Heart left ventricle (tissue), 16 donors: Measurements from ENCODE around the gene ANKRD63. TPM values are rescaled to one million over a fixed set of nuclear protein-coding genes. Genes with fewer than 3 reads are reported as not detected.

Experiments
- ATAC-seq, 4 donors: fragments of 200-7000 bp; cut with Tn5 transposase; one replicate each; pipeline ENCODE4 v1.9.1; 2020 to 2022; ENCODE audit warnings: moderate library complexity in 4 of 4, mild to moderate bottlenecking in 3 of 4, moderate number of reproducible peaks in 1 of 4
- DNase-seq, 5 donors: peaks; one replicate each; pipeline ENCODE4 v3.0.0-alpha.2; 2020
- H3K27ac ChIP-seq, 12 donors: fragments of 200-600 bp; sonication (generic) in 4 of 12; one replicate each; pipeline versions ENCODE4 v1.5.0 to v1.8.0; 2016 to 2022; ENCODE audit warnings: mild to moderate bottlenecking in 2 of 12
- H3K27me3 ChIP-seq, 9 donors: fragments of 200-600 bp; sonication (generic) in 2 of 9; one replicate each; pipeline versions ENCODE4 v1.5.1 to v1.8.0; 2016 to 2022; ENCODE audit warnings: mild to moderate bottlenecking in 3 of 9
- H3K36me3 ChIP-seq, 9 donors: fragments of 200-600 bp; sonication (generic) in 2 of 9; one replicate each; pipeline versions ENCODE4 v1.5.0 to v1.8.0; 2018 to 2022; ENCODE audit warnings: mild to moderate bottlenecking in 2 of 9
- H3K4me1 ChIP-seq, 12 donors: fragments of 200-600 bp; sonication (generic) in 4 of 12; one replicate each; pipeline versions ENCODE4 v1.5.0 to v1.8.0; 2016 to 2022; ENCODE audit warnings: mild to moderate bottlenecking in 3 of 12
- H3K4me3 ChIP-seq, 12 donors: fragments of 200-600 bp; sonication (generic) in 4 of 12; one replicate each; pipeline versions ENCODE4 v1.5.0 to v1.8.0; 2017 to 2022; ENCODE audit warnings: mild to moderate bottlenecking in 9 of 12, moderate library complexity in 4 of 12
- H3K9me3 ChIP-seq, 12 donors: fragments of 200-600 bp; sonication (generic) in 4 of 12; one replicate each; pipeline versions ENCODE4 v1.5.0 to v1.8.0; 2016 to 2022; ENCODE audit warnings: mild to moderate bottlenecking in 1 of 12
- POLR2A ChIP-seq, 2 donors: fragments of 450-650 bp; IDR thresholded peaks; one replicate each; pipeline ENCODE4 v1.6.1; 2017; ENCODE audit warnings: antibody characterized with exemption in 2 of 2, mild to moderate bottlenecking in 2 of 2, moderate library complexity in 2 of 2
- WGBS, 4 donors: extraction: QIAGEN DNeasy Blood & Tissue Kit in 2 of 4; methylation state at CpG; one replicate each; pipeline versions ENCODE4 v1.1.5 to v1.1.7; 2013 to 2018; 5-methylcytosine and 5-hydroxymethylcytosine counted together
- intact Hi-C, 10 donors: fragments of 100-400 bp; cut with DNase I; formaldehyde crosslinking; loops; one replicate each; pipeline versions ENCODE4 v1.11.1 to v1.14.2; 2022
- polyA plus RNA-seq, 2 donors: library from polyadenylated mRNA; stranded (reverse); fragments of 200-250 nt; gene quantifications; one replicate each; pipeline ENCODE4 v1.2.3, GENCODE V29; 2013
- total RNA-seq, 9 donors: library from RNA; depleted of rRNA in 2 of 9; stranded (reverse); fragments of >200 nt in 2 of 9; fragmentation: NEBNext Ultra II Directional in 3 of 9; extraction: Animal tissue kit (Norgen Biotek cat#: 25700) in 3 of 9; gene quantifications; one replicate each; pipeline versions ENCODE4 v1.1.0 to v1.2.4, GENCODE V29; 2016 to 2023
- TF ChIP-seq, protein P1 (sequence below), 12 donors: fragments of 200-600 bp; sonication (generic) in 4 of 12; IDR thresholded peaks; one replicate each; pipeline versions ENCODE4 v1.5.0 to v1.8.0; 2018 to 2022; ENCODE audit warnings: antibody characterized with exemption in 12 of 12, mild to moderate bottlenecking in 5 of 12
- donor health status: ischemic (EF 13 %, LVEDD 7.1; RV severe dilation, severe dysfunction).
- donor health status: healthy with polysubstance abuse.
- donor health status: DM: no; HTN: yes; CAD: no.
- donor health status: DM: no; HTN: no; CAD: no.
- donor health status: ischemic (EF 25% LVEDD 6.9; RV normal size, moderate dysfunction).
- donor health status: ischemic (EF 25% LVEDD 5.7; RV mildly dilated, moderate dysfunction).
- donor health status: healthy.
- donor health status: DM: yes; HTN: yes; CAD: no.
- donor health status: ischemic (EF 35%, LVEDD 5.7; RV mildly dilated, moderate dysfunction).
- donor health status: nonischemic (EF 11% LVEDD 7.7; RV severe dilation, severe dysfunction).
- donor health status: DM: yes; HTN: yes; CAD: no.
- donor health status: PGD.
- donor health status: ischemic (EF 29% LVEDD 5.4; RV normal size, mild dysfunction).
- donor health status: nonischemic (EF 23%, LVEDD 6.1; RV moderate dilation, normal function).

The ANKRD63 gene
- total and polyA plus RNA-seq, 11 donors = 0.27 to 0.57 (median 0.45) TPM; not detected in 6

DNA sequence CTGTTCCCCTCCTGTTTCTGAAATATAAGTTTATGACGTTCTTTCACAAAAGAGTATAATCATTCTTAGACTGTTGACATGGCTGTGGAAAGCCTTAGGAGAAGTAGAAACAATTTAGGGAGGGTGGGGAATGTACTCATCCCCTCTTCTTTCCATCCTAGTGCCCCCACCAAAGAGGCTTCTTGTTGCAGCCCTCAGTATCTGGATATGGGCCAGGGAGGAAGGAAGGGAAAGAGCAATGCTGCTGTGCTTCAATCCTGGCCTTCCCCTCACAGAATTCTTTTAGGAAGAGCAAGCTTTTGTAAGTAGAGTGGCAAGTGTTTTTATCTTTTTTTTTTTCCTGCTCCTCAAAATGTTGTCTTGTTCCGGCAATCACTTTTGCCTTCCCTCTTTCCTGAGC, 42.3 kb upstream of the ANKRD63 start:
- intact Hi-C loops = loop anchor here in 4 of 10 donors (2.0 to 5.0 kb wide), 3 partner anchors 14 to 42 kb away; partner anchors contain the start of gene CCDC9B (in 1 of the 4)
- Histone ChIP-seq H3K36me3 (peaks cover 0 to 13% (median 0%) of the 10 kb centered on the region in 9 donors), H3K27ac (peak overlapping the region in 11 of 12 donors; percentile 19 to 99 (median 90)), H3K4me1 (peaks cover 4 to 77% (median 57%) of the 10 kb centered on the region in 12 donors), H3K27me3 (no peaks in the 10 kb centered on the region), H3K9me3 (no peaks in the 10 kb centered on the region), H3K4me3 (peak overlapping the region; percentile 72 to 94 (median 82))
- 27 to 52% (median 42%) methylated on average over 2 of the region's 2 CpGs for WGBS, 4 donors
- ATAC-seq (no peak), DNase-seq (no peak)
- TF ChIP-seq, protein P1, sequence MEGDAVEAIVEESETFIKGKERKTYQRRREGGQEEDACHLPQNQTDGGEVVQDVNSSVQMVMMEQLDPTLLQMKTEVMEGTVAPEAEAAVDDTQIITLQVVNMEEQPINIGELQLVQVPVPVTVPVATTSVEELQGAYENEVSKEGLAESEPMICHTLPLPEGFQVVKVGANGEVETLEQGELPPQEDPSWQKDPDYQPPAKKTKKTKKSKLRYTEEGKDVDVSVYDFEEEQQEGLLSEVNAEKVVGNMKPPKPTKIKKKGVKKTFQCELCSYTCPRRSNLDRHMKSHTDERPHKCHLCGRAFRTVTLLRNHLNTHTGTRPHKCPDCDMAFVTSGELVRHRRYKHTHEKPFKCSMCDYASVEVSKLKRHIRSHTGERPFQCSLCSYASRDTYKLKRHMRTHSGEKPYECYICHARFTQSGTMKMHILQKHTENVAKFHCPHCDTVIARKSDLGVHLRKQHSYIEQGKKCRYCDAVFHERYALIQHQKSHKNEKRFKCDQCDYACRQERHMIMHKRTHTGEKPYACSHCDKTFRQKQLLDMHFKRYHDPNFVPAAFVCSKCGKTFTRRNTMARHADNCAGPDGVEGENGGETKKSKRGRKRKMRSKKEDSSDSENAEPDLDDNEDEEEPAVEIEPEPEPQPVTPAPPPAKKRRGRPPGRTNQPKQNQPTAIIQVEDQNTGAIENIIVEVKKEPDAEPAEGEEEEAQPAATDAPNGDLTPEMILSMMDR (IDR thresholded peaks at IDR 0.05) = no peak
- no peak for TF ChIP-seq POLR2A (IDR thresholded peaks at IDR 0.05)

DNA sequence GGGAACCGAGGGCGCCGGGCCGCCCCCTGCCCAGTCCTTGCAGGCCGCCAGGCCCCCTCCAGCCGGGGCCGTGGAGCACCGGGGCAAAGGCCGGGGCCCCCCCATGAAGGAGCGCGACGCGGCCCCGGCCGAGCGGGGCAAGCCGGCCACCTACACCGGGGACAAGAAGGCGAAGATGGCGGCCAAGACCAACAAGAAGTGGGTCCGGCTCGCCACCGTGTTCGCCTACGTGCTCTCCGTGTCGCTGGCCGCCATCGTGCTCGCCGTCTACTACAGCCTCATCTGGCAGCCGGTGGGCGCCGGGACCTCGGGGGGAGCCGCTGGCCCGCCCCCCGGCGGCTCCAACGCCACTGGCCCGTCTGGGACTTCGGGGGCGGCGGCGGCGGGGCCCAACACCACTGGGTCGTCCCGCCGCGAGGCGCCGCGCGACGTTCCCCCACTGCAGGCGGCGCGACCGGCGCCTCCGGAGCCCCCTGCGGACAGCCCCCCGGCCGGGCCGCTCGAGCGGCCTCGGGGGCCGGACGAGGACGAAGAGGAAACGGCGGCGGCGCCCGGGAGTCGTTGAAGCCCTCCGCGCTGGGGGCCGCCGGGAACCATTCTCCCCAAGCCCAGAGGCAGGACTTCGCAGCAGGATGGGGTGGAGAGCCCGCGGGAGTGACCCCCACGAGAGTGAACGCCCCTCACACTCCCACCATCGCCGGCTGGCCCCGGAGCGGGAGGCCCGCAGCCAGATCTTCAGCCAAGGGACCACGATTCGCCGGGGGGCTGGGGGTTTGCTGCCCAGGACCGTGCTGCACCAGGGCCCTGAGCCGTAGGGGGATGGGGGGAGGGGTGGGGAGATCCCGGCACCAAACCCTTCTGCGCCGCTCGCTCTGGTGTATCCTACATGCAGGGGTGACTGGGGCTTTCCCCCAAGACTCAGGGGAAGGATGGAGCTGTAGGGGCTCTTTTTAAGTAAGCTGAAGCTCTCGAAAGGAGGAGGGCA, 41.4 kb upstream of the ANKRD63 start:
- Histone ChIP-seq H3K27me3 (no peaks in the 10 kb centered on the region), H3K4me3 (peak overlapping the region; percentile 72 to 94 (median 82)), H3K4me1 (peaks cover 4 to 67% (median 49%) of the 10 kb centered on the region in 12 donors), H3K36me3 (peaks cover 0 to 13% (median 0%) of the 10 kb centered on the region in 9 donors), H3K27ac (peak overlapping the region; percentile 69 to 99 (median 90)), H3K9me3 (no peaks in the 10 kb centered on the region)
- TF ChIP-seq, protein P1 (IDR thresholded peaks at IDR 0.05) = no peak
- no peak for TF ChIP-seq POLR2A (IDR thresholded peaks at IDR 0.05)
- ATAC-seq = peak in 1 of 4 donors; percentile 3
- intact Hi-C loops = loop anchor here in 8 of 10 donors (1.0 to 5.0 kb wide), 7 partner anchors 15 to 568 kb away; partner anchors contain the start of genes CCDC9B (in 3 of the 8) and VPS18 (in 1 of the 8)
- DNase-seq = peak in 3 of 5 donors; percentile 36 to 66 (median 46)
- 1% methylated on average over 52 to 101 of the region's 101 CpGs for WGBS, 4 donors

DNA sequence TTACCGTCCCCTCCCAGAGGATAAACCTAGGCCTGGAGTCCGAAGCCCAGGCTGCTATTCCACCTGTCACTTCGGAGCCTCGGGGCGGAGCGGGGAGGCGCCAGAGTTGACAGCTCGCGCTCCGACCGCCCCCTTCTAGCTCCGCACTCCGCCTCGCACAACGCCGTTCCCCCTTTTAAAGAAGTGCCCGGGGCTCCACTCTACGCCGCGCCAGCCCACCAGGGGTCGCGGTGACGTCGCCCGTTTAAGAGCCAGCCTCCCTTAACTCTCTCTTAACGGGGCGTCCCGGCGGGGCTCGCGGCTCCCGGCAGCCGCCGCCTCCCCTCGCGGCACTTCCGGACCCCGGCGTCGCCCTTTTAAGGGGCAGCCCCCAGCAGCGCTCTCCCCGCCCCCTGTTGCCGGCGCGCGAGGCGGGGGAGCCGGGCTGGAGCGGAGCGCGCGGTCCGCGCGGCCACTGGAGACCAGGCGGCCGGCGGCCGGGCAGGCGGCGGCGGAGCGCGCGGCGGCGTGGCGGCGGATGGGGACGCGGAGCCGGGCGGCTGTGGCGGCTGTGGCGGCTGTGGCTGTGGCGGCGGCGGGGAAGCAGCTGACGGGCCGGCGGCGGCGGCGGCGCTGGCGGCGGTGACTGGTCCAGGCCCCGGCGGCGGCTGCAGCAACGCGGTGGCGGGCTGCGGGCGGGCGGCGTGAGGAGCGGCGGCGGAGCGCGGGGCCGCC, 40.5 kb upstream of the ANKRD63 start, which contains the start of gene INAFM2:
Gene INAFM2 (plus strand): TSS at position 454 of the 714 bp plus-strand sequence. CDS start 364 bp downstream, outside the sequence.
- 0 to 1% (median 1%) methylated on average over 49 to 103 of the region's 103 CpGs for WGBS, 4 donors
- TF ChIP-seq, protein P1 (IDR thresholded peaks at IDR 0.05) = peak; percentile 62 to 88 (median 75)
- no peak for TF ChIP-seq POLR2A (IDR thresholded peaks at IDR 0.05)

More for the DNA sequence above, 40.5 kb upstream of the ANKRD63 start, which contains the start of gene INAFM2:
- H3K4me3 ChIP-seq = peak within 1 kb of the TSS; percentile 72 to 94 (median 82)
- H3K36me3 ChIP-seq = peaks cover 0 to 13% (median 0%) of the 10 kb centered on the region in 9 donors
- intact Hi-C loops = loop anchor here in 7 of 10 donors (1.0 to 5.0 kb wide), 7 partner anchors 15 to 569 kb away; partner anchors contain the start of genes CCDC9B (in 2 of the 7) and VPS18 (in 1 of the 7)
- peak within 1 kb of the TSS; percentile 69 to 99 (median 90) for H3K27ac ChIP-seq
- ATAC-seq (peak; percentile 81 to 91 (median 87)), DNase-seq (peak; percentile 92 to 96 (median 95))
- peaks cover under 1 to 59% (median 41%) of the 10 kb centered on the region in 12 donors for H3K4me1 ChIP-seq
- no peaks in the 10 kb centered on the region for H3K27me3 ChIP-seq
- H3K9me3 ChIP-seq = no peaks in the 10 kb centered on the region
